Peyer's patch (tissue), 4 donors: ENCODE results near the gene SORL1. TPM values are rescaled to one million over a fixed set of nuclear protein-coding genes. Genes with fewer than 3 reads are reported as not detected.
A peak's percentile ranks its signal among the peaks of the same experiment; 100 is the strongest.

Experiments used
- DNase-seq, 3 donors: peaks; one replicate each; pipeline ENCODE4 v3.0.0-alpha.2; 2017 to 2019
- H3K27ac ChIP-seq, 4 donors: fragments of 200-600 bp; sonication (generic); one replicate each; pipeline ENCODE4 v1.5.1; 2016 to 2019
- H3K27me3 ChIP-seq, 2 donors: fragments of 200-600 bp; sonication (generic); one replicate each; pipeline ENCODE4 v1.5.1; 2019
- H3K36me3 ChIP-seq, 3 donors: fragments of 200-600 bp; sonication (generic); one replicate each; pipeline ENCODE4 v1.5.1; 2016 to 2019
- H3K4me1 ChIP-seq, 4 donors: fragments of 200-600 bp; sonication (generic); one replicate each; pipeline ENCODE4 v1.5.1; 2016 to 2019
- H3K4me3 ChIP-seq, 4 donors: fragments of 200-600 bp; sonication (generic); 1 replicate in 3 of 4; 2 replicates in 1 of 4; pipeline ENCODE4 v1.5.1; 2016 to 2019; ENCODE audit warnings: mild to moderate bottlenecking in 1 of 4
- H3K9me3 ChIP-seq, 4 donors: fragments of 200-600 bp; sonication (generic); one replicate each; pipeline ENCODE4 v1.5.1; 2016 to 2019; ENCODE audit warnings: mild to moderate bottlenecking in 1 of 4
- POLR2A ChIP-seq, 2 donors: fragments of 450-650 bp; IDR thresholded peaks; one replicate each; pipeline ENCODE4 v1.5.1; 2017; ENCODE audit warnings: antibody characterized with exemption in 2 of 2, mild to moderate bottlenecking in 2 of 2, moderate library complexity in 2 of 2
- total RNA-seq, 4 donors: library from RNA; depleted of rRNA; stranded (reverse); fragments of >200 nt; gene quantifications; one replicate each; pipeline ENCODE4 v1.1.0, GENCODE V29; 2016
- TF ChIP-seq, protein P1 (sequence below), 6 experiments: fragments of 450-650 bp in 4 of 6; fragments of 200-600 bp in 2 of 6; sonication (generic) in 1 of 6; IDR thresholded peaks; one replicate each; pipeline ENCODE4 v1.5.1; 2017 to 2019; ENCODE audit warnings: antibody characterized with exemption in 6 of 6, mild to moderate bottlenecking in 3 of 6, moderate library complexity in 1 of 6

Gene SORL1
- total RNA-seq, 4 donors from 2014 or later: 52.0 to 282 (median 191) TPM

DNA sequence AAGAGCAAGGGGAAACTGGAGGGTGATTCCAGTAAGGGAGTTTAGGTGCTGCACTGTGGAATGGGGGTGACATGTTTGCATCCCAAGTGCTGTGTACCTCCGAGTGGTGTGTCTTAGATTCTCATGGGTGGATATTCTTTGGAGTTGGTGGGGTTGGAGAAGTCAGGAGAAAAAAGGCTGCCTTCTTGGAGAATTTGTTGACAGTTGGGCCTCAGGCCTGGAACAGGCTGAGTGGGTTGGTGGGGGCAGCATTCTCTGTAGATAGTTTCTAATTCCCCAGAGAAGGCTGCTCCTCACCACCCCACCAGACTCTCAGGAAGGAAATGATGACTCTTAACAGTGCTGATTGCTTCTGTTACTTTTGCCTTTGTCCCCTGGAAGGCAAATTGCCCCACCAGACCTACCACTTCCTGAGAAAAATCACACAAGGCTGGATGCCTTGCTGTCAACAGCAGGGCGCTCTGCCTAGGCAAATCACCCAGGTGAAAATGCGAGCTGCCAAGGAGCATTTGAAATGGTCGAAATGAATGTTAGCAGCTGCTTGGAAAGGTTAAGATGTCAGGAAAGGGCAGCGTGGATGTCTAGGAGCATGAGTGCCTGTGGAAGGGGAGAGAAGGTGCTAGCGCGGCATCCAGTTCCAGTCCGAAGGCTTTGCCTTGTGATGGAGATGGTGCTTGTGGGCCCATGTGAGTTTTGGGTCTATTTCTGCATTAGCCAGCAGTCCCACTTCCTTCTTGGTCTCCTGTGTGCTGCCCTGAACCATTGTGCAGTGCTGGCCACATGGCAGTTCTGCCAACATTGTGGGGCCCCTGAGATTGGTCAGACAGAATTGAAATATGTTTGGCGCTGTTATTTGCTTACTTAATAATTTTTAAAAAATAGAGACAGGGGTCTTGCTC is 30.4 kb downstream of the SORL1 start:
- H3K36me3 ChIP-seq: peaks cover 0 to 18% (median 0%) of the 10 kb centered on the region in 3 donors
- peak in 2 of 3 donors; percentile 59 to 73 for DNase-seq

DNA sequence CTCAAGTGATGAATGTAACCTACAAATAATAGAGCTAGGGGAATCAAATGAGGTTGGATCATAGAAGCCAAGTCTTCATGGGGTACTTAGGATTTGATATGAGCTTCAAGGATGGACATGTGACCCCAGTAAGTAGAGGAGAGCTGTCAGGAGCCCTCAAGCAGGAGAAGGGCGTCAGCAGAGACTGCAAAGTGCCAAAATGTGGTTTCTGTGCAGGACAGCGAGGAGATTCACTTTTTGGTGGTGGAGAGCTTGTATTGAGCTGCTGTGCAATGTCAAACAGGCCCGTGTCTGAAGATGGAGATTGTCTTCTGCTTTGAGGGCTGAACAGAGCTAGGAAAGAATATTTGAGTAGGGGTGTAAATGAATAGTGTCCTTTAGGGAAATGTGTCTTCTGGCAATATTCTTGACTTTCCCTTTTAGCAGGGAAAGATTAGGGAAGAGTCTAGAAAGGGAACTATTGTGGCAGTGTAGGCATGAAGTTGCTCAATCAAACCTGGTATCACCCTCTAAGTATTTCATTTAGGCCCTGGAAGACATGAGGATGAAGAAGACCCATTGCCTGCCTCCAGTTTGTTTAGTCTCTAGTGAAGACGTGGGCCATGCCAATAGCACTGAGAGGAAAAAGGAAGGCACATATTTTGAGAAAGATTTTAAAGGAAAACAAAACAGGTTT is 31.8 kb downstream of the SORL1 start:
- DNase-seq: no peak
- Histone ChIP-seq H3K9me3 (no peaks in the 10 kb centered on the region), H3K36me3 (peaks cover 0 to 13% (median 0%) of the 10 kb centered on the region in 3 donors), H3K4me3 (no peak overlapping the region), H3K4me1 (no peaks in the 10 kb centered on the region), H3K27me3 (no peaks in the 10 kb centered on the region), H3K27ac (peak overlapping the region in 1 of 4 donors; percentile 67)
- no peak for TF ChIP-seq POLR2A (IDR thresholded peaks at IDR 0.05)
- TF ChIP-seq, protein P1, sequence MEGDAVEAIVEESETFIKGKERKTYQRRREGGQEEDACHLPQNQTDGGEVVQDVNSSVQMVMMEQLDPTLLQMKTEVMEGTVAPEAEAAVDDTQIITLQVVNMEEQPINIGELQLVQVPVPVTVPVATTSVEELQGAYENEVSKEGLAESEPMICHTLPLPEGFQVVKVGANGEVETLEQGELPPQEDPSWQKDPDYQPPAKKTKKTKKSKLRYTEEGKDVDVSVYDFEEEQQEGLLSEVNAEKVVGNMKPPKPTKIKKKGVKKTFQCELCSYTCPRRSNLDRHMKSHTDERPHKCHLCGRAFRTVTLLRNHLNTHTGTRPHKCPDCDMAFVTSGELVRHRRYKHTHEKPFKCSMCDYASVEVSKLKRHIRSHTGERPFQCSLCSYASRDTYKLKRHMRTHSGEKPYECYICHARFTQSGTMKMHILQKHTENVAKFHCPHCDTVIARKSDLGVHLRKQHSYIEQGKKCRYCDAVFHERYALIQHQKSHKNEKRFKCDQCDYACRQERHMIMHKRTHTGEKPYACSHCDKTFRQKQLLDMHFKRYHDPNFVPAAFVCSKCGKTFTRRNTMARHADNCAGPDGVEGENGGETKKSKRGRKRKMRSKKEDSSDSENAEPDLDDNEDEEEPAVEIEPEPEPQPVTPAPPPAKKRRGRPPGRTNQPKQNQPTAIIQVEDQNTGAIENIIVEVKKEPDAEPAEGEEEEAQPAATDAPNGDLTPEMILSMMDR (IDR thresholded peaks at IDR 0.05): no peak

More for the DNA sequence above, 30.4 kb downstream of the SORL1 start:
- Histone ChIP-seq H3K4me1 (no peaks in the 10 kb centered on the region), H3K4me3 (no peak overlapping the region), H3K9me3 (no peaks in the 10 kb centered on the region), H3K27me3 (no peaks in the 10 kb centered on the region), H3K27ac (peak overlapping the region in 3 of 4 donors; percentile 39 to 67 (median 59))
- TF ChIP-seq, protein P1 (IDR thresholded peaks at IDR 0.05): no peak
- no peak for TF ChIP-seq POLR2A (IDR thresholded peaks at IDR 0.05)

DNA sequence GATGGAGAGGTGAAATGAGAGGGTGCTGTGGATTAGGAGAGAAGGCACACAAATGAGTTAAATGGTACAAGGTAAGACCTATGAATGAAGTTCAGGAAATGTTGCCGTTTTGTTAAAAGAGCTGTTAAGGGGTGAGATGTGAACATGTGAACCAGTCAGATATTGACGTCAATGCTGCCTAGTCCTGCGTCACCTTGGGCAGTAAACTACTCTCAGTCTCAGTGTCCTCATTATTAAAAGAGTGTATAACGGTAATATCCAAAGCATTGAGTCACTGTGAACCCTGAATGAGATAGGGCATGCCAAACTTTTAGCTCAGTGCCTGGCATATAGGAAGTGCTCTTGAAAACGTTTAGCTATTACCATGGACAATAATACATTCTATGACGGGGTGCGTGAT is 33.1 kb downstream of the SORL1 start:
- TF ChIP-seq POLR2A (IDR thresholded peaks at IDR 0.05): no peak
- TF ChIP-seq, protein P1 (IDR thresholded peaks at IDR 0.05): no peak

DNA sequence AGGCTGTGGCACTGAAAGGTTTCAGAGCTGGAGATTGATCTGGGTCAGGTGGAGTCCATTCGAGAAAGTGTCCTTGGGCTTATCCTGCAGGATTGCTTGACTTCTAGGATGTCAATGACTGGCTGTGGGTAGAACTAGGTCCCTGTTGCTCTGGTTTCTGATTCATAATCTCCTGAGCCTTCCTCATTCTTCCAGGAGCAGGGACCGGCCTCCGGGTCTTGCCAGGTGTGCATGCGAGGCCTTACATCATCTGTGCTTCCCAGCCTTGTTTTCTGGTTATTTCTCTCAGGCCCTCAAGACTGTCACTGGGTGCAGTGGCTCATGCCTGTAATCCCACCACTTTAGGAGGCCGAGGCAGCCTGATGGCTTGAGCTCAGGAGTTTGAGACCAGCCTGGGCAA is 33.9 kb downstream of the SORL1 start:
- Histone ChIP-seq H3K4me3 (no peak overlapping the region), H3K27me3 (no peaks in the 10 kb centered on the region), H3K4me1 (no peaks in the 10 kb centered on the region), H3K36me3 (peaks cover 0 to 5% (median 0%) of the 10 kb centered on the region in 3 donors), H3K27ac (no peak overlapping the region), H3K9me3 (no peaks in the 10 kb centered on the region)
- TF ChIP-seq, protein P1 (IDR thresholded peaks at IDR 0.05): no peak
- no peak for TF ChIP-seq POLR2A (IDR thresholded peaks at IDR 0.05)
- no peak for DNase-seq

More for the DNA sequence above, 33.1 kb downstream of the SORL1 start:
- Histone ChIP-seq H3K4me3 (no peak overlapping the region), H3K27ac (no peak overlapping the region), H3K36me3 (peaks cover 0 to 5% (median 0%) of the 10 kb centered on the region in 3 donors), H3K4me1 (no peaks in the 10 kb centered on the region), H3K27me3 (no peaks in the 10 kb centered on the region), H3K9me3 (no peaks in the 10 kb centered on the region)
- no peak for DNase-seq

DNA sequence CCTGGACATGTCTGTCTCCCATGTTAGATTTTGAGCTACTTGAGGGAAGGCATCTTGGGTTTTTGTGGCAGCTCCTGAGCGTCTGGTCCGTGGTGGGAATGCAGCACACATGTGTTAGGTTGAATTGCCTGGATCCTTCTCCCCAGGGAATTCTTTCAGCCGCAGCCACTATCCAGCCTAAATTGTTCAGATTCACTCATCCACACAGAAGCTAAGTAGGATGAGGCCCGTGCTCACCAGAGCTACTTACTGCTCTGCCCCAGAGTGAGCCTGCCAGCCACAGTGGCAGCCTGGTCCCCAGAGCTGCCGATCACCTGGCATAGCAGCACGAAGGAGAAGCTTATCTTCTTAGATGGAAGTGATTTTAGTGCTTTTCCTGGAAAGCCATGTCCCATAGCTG is 35.1 kb downstream of the SORL1 start:
- Histone ChIP-seq H3K27me3 (no peaks in the 10 kb centered on the region), H3K4me3 (no peak overlapping the region), H3K36me3 (peaks cover 0 to 10% (median 0%) of the 10 kb centered on the region in 3 donors), H3K4me1 (no peaks in the 10 kb centered on the region), H3K9me3 (no peaks in the 10 kb centered on the region), H3K27ac (no peak overlapping the region)
- DNase-seq: no peak
- no peak for TF ChIP-seq POLR2A (IDR thresholded peaks at IDR 0.05)
- TF ChIP-seq, protein P1 (IDR thresholded peaks at IDR 0.05): no peak
